Ramos (cell line): ENCODE measurements around the gene HNRNPC.
"Not testable (repeated sequence)": the region's sequence is repeated elsewhere in the genome, so short reads cannot be mapped to it uniquely, and the experiment has no call there.

Experiments used
- in situ Hi-C: fragments of 300-500 bp; cut with MboI; formaldehyde crosslinking; loops from one replicate; pipeline ENCODE4 v1.14.3; 2022; ENCODE audit warnings: low sequenced_read_pairs; ENCODE audit not compliant: unreplicated experiment

HNRNPC gene

DNA sequence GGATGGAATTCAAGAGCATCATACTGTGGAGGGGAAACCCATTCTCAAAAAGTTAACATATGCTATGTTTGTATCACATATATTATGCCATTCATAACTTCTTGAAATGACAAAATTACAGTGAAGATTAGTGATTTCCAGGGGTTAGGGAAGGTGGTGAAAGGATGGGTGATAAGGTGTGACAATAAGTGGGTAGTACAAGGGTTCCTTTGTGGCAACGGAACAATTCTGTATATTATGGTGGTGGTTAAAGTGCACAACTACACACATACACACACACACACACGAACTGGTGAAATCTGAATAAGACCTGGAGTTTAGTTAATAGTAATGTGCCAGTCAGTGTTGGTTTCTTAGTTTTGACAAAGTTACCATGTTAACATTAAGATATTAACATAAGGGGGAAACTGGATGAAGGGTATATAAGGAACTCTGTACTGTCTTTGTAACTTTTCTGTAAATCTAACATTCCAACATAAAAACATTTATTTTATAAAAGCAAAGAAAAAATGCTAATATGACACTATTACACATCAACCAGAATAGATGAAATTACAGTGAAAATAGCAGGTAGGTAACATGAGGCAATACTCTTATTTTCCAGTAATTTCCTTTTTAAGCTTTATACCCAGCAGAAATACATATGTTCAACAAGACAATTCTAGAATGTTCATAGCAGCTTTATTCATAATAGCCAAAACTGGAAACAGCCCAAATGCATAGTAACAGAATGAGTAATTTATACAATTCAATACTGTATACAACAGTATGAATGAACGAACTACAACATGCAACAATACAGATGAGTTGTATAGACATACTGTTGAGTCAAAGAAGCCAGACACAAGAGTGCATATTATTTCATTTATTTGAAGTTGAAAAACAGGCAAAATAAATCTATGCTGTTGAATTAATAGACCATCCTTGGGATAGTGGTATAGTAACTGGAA, 69.4 kb downstream of the HNRNPC start:
- in situ Hi-C loops: no loop called here

DNA sequence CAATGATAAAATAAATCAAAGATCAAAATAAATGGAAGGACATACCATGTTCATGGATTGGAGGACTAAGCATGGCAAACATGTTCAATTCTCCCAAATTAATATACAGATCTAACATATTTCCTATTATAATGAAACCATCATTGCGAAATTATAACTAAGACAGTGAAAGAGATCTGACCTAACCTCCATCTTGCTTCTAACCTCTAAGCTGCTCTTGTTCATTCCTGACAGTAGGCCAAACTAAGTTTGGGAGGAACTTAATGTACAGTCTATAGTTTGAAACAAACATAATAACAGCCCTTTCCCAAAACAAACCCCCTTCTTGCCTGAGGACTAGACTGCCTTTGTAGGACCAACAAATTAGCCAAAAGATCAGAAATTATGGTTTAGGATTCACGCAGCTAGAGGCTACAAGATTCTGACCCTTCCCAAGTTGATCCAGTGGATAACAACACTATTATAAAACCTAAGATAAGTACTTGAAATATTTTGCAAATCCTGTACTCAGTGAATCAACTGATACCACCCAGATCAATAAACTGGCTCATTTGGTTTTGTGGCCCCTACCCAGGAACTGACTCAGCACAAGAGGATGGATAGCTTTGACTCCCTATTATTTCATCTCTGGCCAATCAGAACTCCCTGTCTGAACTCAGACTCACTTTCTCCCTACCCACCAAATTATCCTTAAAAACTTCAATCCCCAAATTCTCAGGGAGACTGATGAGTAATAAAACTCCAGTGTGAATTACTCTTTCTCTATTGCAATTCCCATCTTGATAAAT, 71.6 kb downstream of the HNRNPC start:
- in situ Hi-C loops: no loop called here

DNA sequence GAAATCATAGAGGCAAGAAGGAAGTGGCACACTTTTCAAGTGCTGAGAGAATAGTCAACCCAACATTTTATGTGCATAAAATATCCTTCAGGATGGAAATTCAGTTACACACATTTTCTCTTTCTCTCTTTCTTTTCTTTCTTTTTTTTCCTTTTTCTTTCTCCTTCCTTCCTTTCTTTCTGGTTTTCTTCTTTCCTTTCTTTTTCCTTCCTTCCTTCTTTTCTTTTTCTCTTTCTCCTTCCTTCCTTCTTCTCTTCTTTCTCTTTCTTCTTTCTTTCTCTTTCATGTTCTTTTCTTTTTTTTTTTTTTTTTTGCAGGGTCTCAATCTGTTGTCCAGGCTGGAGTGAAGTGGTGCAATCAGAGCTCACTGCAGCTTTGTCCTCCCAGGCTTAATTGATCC, 74.6 kb downstream of the HNRNPC start:
- in situ Hi-C loops: no loop called here

DNA sequence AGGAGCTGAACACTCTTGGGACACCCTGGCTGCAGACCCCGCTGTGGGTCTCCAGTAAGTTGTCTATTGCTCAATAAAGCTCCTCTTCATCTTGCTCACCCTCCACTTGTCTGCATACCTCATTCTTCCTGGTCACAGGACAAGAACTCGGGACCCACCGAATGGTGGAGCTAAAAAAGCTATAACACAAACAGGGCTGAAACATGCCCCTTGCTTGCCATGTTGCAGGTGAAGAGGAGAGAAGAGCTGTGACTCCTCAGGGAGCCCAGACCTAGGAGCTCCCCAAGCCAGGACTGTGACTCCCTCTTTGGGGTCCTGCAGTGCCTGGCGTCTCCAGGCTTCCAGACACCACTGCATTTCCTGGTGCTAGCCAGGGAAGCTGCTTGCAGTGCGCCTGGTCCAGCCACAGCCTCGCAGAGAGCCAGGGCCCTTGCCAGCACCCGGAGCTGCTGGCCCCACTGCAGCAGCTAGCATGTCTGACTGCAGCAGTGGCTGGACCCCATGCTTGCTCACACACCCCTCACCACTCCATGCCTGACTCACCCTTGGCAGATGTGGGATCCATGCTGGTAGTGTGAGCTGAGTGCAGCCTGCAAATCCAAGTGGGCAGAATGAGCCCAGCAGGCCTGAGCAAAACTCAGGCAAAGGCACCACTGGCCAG, 76.2 kb downstream of the HNRNPC start:
- in situ Hi-C loops: no loop called here

DNA sequence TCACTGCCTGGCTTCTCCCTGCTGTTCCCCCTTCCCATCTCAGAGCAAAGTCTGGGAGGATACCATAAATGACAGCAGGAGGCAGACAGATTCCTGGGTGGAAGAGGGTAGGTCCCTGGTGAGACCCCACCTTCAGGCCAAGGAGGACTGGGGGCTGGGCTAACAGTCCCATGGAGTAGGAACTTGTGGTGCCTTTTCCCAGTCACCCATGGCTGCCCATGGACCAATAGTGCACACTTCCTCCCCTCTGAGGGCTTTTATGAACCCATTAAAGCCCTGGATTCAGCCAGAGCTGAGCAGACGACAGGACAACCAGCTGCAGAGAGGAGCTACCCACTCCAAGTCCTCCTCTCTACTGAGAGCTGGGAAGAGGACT, 76.8 kb downstream of the HNRNPC start:
- in situ Hi-C loops: no loop called here

DNA sequence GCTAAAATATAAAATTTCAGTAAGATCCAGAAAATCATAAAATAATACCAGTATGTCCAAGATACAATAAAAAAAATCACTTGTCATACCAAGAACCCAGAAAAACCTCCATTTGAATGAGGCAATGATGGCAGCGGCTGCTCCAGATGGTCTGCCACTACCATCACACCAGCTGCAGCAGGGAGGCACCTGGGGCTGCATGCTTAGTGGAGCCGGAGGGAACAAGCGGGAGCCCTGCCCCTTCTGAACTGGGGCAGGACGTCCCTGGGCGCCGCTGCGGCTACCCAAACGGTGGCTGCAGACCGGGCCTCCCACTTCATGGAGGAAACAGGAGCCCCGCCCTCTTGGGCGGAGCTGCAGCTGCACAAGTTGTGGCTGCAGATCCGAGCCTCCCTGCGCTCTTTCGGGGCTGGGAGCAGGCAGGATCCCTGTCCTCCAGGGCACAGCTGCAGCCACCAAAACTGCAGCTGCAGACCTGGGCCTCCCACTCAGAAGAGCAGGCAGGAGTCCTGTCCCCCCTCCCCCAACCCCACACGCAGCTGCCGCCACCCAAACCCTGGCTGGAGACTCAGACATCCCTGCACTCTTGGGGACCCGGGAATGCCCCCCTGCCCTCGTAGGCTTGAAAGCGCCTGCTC, 77.3 kb downstream of the HNRNPC start:
- in situ Hi-C loops: no loop called here

DNA sequence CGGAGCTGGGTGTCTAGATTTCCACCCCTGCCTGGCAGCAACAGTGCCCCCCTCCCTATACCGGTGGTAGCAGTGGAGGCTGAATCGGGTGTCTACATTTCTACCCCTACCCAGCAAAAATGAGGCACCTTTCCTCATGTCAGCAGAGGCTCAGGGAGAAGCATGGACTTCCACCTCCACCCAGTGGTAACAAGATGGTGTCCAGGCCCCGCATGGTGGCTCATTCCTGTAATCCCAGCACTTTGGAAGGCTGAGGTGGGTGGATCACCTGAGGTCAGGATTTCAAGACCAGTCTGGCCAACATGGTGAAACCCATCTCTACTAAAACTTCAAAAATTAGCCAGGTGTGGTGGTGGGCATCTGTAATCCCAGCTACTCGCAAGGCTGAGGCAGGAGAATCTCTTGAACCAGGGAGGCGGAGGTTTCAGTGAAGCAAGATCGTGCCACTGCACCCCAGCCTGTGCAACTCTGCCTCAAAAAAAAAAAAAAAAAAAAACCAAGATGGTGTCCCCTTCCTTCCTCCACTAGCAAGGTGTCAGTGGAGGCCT, 77.9 kb downstream of the HNRNPC start:
- in situ Hi-C loops: no loop called here

DNA sequence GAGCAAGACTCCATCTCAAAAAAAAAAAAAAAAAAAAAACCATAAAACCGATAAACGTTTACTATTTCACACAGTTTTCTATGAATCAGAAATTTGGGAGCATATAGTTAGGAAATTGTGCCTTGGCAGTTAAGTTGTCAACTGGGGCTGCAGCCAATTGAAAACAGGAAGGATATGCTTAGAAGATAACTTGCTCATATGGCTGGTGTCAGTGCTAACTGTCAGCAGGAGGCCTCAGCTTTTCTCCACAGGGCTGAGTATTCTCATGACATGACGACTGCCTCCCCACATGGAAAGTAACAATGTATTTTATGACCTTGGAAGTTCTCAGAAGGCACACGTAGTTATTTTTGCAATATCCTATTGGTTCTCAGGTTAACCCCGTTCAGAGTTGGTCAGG, 83.8 kb downstream of the HNRNPC start:
- in situ Hi-C loops: no loop called here

DNA sequence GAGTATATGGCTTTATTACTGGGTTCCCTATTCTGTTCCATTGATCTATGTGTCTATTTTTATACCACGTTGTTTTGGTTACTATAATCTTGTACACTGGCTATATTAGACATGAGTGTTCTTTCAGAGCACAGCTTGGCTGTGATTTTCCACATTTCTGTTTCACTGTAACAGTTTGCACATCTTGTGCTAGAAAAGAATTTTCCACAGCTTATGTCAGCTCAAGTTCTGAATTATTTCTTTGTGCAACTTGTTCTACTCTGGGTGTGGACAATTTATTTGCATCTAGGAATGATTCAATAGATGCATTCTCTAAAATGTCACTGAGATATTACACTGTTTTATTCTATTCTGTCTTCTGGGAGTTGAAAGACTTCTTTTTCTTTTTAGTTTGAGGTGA, 85.0 kb downstream of the HNRNPC start:
- in situ Hi-C loops: no loop called here

DNA sequence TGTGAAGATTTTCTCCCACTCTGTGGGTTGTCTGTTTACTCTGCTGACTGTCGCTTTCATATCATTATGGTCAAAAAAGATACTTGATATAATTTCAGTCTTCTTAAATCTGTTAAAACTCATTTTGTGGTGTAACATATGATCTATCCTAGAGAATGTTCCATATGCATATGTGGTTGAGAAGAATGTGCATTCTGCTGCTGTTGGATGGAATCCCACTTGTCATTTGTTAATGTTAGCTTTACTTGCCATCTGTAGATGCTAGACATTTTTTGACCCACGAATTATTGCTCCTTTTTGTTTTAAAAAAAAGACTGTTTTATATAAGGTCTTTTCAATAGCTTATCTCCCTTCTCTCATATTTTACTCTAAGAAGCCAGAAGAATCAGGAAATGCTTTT, 87.1 kb downstream of the HNRNPC start:
- in situ Hi-C loops: no loop called here

DNA sequence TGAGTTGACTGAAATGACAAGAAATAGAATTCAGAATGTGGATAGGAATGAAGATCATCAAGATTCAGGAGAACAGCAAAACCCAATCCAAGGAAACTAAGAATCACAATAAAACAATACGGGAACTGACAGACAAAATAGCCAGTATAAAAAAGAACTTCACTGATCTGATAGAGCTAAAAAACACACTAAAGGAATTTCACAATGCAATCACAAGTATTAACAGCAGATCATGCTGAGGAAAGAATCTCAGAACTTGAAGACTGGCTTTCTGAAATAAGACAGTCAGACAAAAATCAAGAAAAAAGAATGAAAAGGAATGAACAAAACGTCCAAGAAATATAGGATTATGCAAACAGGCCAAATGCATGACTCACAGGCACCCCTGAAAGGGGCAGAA, 98.1 kb downstream of the HNRNPC start:
- in situ Hi-C loops: no loop called here

DNA sequence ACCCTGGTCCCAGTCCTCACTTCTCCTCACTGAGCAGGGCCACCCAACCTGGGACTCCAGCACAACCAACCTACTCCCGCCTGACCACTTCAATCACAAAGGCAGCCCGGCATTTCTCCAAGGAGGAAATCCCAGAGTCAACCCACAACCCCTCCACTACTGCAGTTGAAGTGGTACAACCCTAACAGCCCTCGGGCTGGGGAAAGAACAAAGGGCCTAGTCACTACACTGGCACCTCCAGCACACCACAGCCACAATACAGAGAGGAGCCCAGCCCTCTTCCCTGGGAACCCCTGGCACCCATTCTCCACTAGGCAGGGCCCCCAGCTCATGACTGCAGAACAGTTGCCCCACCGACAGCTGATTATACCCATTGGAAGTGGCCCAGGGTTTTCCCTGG, 99.7 kb downstream of the HNRNPC start:
- in situ Hi-C loops: no loop called here

DNA sequence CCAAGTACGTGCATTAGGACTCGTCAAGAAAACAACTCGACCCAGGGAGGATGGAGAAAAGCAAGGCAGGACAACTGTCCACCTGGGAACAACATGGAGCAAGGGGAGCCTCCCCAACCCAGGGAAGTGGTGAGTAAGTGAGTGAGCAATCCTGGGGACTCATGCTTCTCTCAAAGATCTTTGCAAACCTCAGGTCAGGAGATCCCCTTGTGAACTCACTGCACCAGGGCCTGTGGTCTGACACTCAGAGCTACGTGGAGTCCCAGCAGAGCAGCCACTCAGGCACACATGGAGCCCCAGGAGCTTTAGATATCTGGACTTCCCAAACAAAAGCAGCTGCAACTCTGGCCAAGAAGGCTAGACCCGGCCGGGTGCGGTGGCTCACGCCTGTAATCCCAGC, 101.2 kb downstream of the HNRNPC start:
- in situ Hi-C loops: no loop called here

DNA sequence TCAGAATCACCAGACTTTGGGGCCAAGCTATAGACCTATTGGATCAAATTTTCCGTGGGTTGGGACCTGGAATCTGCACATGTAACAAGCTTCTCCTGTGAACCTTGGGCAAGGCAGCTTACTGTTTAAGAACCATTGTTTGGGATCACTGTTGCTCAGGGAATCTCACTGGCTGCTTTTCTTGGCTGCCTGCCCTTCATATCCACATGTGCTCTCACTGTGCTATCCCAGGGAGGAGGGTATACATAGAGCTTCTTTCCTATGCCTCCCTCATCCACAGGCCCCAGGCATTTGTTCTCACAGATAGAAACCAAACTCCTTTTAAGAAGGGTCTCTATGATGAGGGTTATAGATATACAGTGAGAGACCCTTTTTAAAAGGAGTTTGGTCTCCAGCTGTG, 103.6 kb downstream of the HNRNPC start:
- in situ Hi-C loops: not testable (repeated sequence)

DNA sequence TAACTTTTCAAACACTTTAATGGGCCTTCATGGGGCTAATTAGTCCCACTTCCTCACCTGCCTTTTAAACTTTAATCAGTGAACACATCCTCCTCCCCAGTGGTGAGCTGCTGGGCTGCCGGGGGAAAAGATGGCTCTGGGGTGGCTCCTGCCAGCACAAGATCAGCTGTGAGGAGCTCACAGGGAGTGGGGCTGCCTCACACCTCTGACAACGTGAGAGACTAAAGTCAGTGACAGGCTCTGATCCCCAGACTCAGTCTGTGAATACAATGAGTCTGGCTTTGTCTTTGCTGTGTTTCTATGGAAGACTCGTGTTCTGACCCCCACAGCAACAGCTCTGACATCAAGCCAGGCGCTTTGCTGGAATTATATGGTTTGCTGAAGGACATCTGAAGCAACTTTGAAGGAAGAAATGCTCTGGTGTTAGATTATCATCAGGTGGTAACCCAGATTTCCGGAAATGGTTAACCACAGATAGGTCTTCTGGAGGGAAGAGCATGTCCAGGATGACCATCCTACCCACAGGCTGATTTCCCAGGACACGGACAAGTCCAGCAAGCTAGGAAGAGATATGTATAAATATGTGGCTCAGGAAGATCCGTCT, 104.1 kb downstream of the HNRNPC start:
- in situ Hi-C loops: not testable (repeated sequence)

DNA sequence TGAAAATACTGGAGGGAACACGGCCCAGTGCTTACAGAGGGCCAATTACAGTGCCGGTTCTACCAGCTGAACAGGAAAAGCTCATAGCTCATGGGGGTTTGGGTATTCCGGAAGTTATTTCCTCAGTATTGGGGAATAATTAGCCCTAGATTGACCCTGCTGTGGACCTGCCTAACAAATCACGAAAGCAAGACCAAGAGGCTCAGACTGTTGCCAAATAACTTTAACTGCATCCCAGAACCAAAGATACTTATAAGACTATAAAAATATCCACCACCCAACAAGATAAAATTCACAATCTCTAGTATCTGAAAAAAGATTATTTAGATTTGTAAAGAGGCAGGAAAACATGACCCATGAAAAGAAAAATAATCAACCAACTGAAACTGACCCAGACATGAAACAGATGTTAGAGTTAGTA, 105.4 kb downstream of the HNRNPC start:
- in situ Hi-C loops: no loop called here

DNA sequence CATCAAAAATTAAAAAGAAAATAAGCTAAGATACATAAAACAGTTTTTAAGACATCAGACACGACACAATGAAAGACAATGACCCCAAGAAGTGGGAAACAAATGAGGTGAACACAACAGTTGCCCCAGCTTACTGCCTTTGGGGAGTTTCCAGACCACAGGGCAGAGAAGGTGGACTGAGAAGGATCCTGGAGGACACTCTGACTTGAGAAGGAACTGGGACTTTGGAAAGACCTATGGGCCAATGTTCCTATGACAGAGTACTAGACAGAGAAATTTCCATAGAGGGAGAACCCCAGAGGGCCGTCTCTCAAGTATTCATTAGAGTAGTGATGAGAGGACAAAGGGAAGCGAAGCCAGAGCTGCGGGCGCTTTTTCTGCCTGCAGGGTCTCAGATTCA, 107.2 kb downstream of the HNRNPC start:
- in situ Hi-C loops: no loop called here

DNA sequence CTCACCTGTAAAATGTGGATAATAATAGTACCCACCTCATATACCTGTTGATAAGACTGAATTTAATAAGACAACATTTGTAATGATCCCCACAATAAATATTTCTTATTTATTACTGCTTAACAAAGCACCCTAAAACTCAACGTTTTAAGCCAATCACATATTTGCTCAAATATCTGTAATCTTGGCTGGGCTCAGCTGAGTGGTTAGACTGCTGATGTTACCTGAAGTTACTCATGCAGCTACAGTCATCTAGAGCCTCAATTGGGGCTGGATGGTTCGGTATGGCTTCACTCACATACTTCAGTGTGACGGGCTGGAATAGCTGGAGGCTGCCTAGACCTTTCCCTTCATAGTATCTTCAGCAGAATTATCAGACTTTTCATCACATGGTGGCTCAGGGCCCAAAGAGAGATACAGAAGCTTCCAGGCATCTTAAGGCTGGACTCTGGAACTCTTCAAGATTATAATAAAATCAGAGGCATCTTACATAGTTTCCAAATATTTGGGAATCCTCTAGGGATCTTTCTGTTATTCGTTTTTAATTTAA, 109.1 kb downstream of the HNRNPC start:
- in situ Hi-C loops: no loop called here
